A549 (cell line): ENCODE results near the gene PGS1. TPM values are rescaled to one million over a fixed set of nuclear protein-coding genes. Genes with fewer than 3 reads are reported as not detected.

Experiments
- ATAC-seq, 2 experiments: fragments of 200-7000 bp in 1 of 2; fragments of >200 bp in 1 of 2; cut with Nextera tagmentation in 1 of 2; cut with Tn5 transposase in 1 of 2; 3 replicates each; pipeline versions ENCODE4 v1.8.0 to v1.9.1; 2018 to 2020; ENCODE audit warnings: mild to moderate bottlenecking in 1 of 2, moderate library complexity in 1 of 2
- CTCF ChIA-PET: fragments of 300-600 bp; sonication (Branson Sonifier 250); formaldehyde crosslinking; extraction: SDS; loops from one replicate; lab custom pipeline; 2021; ENCODE audit warnings: antibody characterized with exemption, inconsistent platforms; lab: Yijun Ruan, JAX
- POLR2A ChIA-PET: fragments of 350-600 bp; formaldehyde crosslinking; extraction: SDS; loops from one replicate; lab custom pipeline; 2021; ENCODE audit warnings: antibody characterized with exemption, inconsistent platforms; lab: Yijun Ruan, JAX
- DNase-seq, 2 experiments: peaks; one replicate each; pipeline versions ENCODE4 v3.0.0 to v3.0.0-alpha.2; 2011 to 2016; ENCODE audit warnings: low read depth in 1 of 2, low spot score in 1 of 2
- FAIRE-seq: peaks from 2 replicates; lab custom pipeline; 2011; peaks lifted over from hg19 to GRCh38; lab: Jason Lieb, UNC
- H3K27ac ChIP-seq, 2 experiments: fragments of >200 bp; sonication (Bioruptor Twin); formaldehyde crosslinking; 3 replicates each; pipeline ENCODE4 v1.5.1; 2016 to 2017
- H3K4me1 ChIP-seq: fragments of >200 bp; sonication (Bioruptor Twin); formaldehyde crosslinking; 3 replicates; pipeline ENCODE4 v1.6.1; 2016
- H3K4me2 ChIP-seq: fragments of >200 bp; sonication (Bioruptor Twin); formaldehyde crosslinking; 3 replicates; pipeline ENCODE4 v1.6.1; 2016
- H3K4me3 ChIP-seq: fragments of >200 bp; sonication (Bioruptor Twin); formaldehyde crosslinking; 3 replicates; pipeline ENCODE4 v1.5.1; 2016
- H3K9me3 ChIP-seq: fragments of >200 bp; sonication (Bioruptor Twin); formaldehyde crosslinking; 3 replicates; pipeline ENCODE4 v1.6.1; 2016
- ATOH8 ChIP-seq: fragments of 250-450 bp; sonication (Bioruptor Pico); IDR thresholded peaks from 2 replicates; pipeline ENCODE4 v1.5.0; 2020; ENCODE audit warnings: low read depth, mild to moderate bottlenecking, moderate library complexity
- BHLHE40 ChIP-seq: IDR thresholded peaks from 2 replicates; pipeline ENCODE4 v1.6.1; 2012; ENCODE audit warnings: low read depth, low read length, inconsistent platforms
- CBX2 ChIP-seq: fragments of 200-600 bp; sonication (generic); IDR thresholded peaks from 2 replicates; pipeline ENCODE4 v1.6.1; 2016; ENCODE audit warnings: low read depth, mild to moderate bottlenecking, borderline replicate concordance
- CHD4 ChIP-seq: fragments of 200-600 bp; sonication (generic); IDR thresholded peaks from 2 replicates; pipeline ENCODE4 v1.6.1; 2016; ENCODE audit warnings: antibody characterized with exemption, mild to moderate bottlenecking, borderline replicate concordance
- EHMT2 ChIP-seq: fragments of 200-600 bp; sonication (generic); IDR thresholded peaks from 2 replicates; pipeline ENCODE4 v1.6.1; 2016; ENCODE audit warnings: antibody characterized with exemption, low read depth, mild to moderate bottlenecking, moderate library complexity
- FOSB ChIP-seq: fragments of 250-450 bp; sonication (Bioruptor Pico); IDR thresholded peaks from 2 replicates; pipeline ENCODE4 v1.5.0; 2020; ENCODE audit warnings: mild to moderate bottlenecking, moderate library complexity
- FOSL2 ChIP-seq, 2 experiments: fragments of 450-650 bp in 1 of 2; fragments of >200 bp in 1 of 2; sonication (Bioruptor Twin) in 1 of 2; formaldehyde crosslinking; IDR thresholded peaks; 2 replicates each; pipeline versions ENCODE4 v1.5.0 to v1.6.1; 2016 to 2020; ENCODE audit warnings: mild to moderate bottlenecking in 1 of 2, moderate library complexity in 1 of 2
- FOXS1 ChIP-seq: fragments of 250-450 bp; sonication (Bioruptor Pico); IDR thresholded peaks from 2 replicates; pipeline ENCODE4 v1.5.0; 2020; ENCODE audit warnings: mild to moderate bottlenecking, moderate library complexity
- HDAC2 ChIP-seq: fragments of 200-600 bp; sonication (generic); IDR thresholded peaks from 2 replicates; pipeline ENCODE4 v1.6.1; 2016
- HEYL ChIP-seq: fragments of 250-450 bp; sonication (Bioruptor Pico); IDR thresholded peaks from 2 replicates; pipeline ENCODE4 v1.8.0; 2021; ENCODE audit warnings: mild to moderate bottlenecking, moderate library complexity
- HOXA7 ChIP-seq: fragments of 250-450 bp; sonication (Bioruptor Pico); IDR thresholded peaks from 2 replicates; pipeline ENCODE4 v1.5.0; 2020; ENCODE audit warnings: mild to moderate bottlenecking, moderate library complexity
- HOXB13 ChIP-seq: fragments of 250-450 bp; sonication (Bioruptor Pico); IDR thresholded peaks from 2 replicates; pipeline ENCODE4 v1.5.0; 2020; ENCODE audit warnings: low read depth, mild to moderate bottlenecking, moderate library complexity
- HOXB5 ChIP-seq: fragments of 250-450 bp; sonication (Bioruptor Pico); IDR thresholded peaks from 2 replicates; pipeline ENCODE4 v1.5.0; 2020; ENCODE audit warnings: mild to moderate bottlenecking, moderate library complexity
- JUN ChIP-seq, 2 experiments: fragments of >200 bp; sonication (Bioruptor Twin); formaldehyde crosslinking; IDR thresholded peaks; 2 replicates in 1 of 2; 3 replicates in 1 of 2; pipeline ENCODE4 v1.6.1; 2016 to 2017
- KDM1A ChIP-seq: fragments of 200-600 bp; sonication (generic); IDR thresholded peaks from 2 replicates; pipeline ENCODE4 v1.6.1; 2016; ENCODE audit warnings: low read depth, mild to moderate bottlenecking
- NFE2L2 ChIP-seq: fragments of 150-350 bp; conservative IDR thresholded peaks from 2 replicates; pipeline ENCODE4 v1.6.1; 2014; ENCODE audit warnings: low read length
- NPAS2 ChIP-seq: fragments of 250-450 bp; sonication (Bioruptor Pico); IDR thresholded peaks from 2 replicates; pipeline ENCODE4 v1.8.0; 2022; ENCODE audit warnings: mild to moderate bottlenecking, moderate library complexity, borderline replicate concordance
- NR3C1 ChIP-seq: fragments of >200 bp; sonication (Bioruptor Twin); formaldehyde crosslinking; IDR thresholded peaks from 3 replicates; pipeline ENCODE4 v1.6.1; 2017
- PBX3 ChIP-seq: IDR thresholded peaks from 2 replicates; pipeline ENCODE4 v1.6.1; 2012
- POLR2AphosphoS2 ChIP-seq: conservative IDR thresholded peaks from 2 replicates; pipeline ENCODE4 v1.6.1; 2012; ENCODE audit warnings: low read length, improper control_type of control experiment, inconsistent platforms
- RARB ChIP-seq: fragments of 250-450 bp; sonication (Bioruptor Pico); IDR thresholded peaks from 2 replicates; pipeline ENCODE4 v1.8.0; 2021; ENCODE audit warnings: mild to moderate bottlenecking, moderate library complexity
- SMC3 ChIP-seq: fragments of >200 bp; sonication (Bioruptor Twin); formaldehyde crosslinking; IDR thresholded peaks from 3 replicates; pipeline ENCODE4 v1.6.1; 2018; ENCODE audit warnings: inconsistent platforms
- ZC3H11A ChIP-seq: fragments of 450-650 bp; IDR thresholded peaks from 2 replicates; pipeline ENCODE4 v1.6.1; 2014; ENCODE audit warnings: antibody characterized with exemption, mild to moderate bottlenecking
- ZFP36 ChIP-seq: fragments of 450-650 bp; IDR thresholded peaks from 2 replicates; pipeline ENCODE4 v1.6.1; 2014; ENCODE audit warnings: borderline replicate concordance; ENCODE audit not compliant: partially characterized antibody
- ZSCAN20 ChIP-seq: fragments of 250-450 bp; sonication (Bioruptor Pico); IDR thresholded peaks from 2 replicates; pipeline ENCODE4 v1.8.0; 2022; ENCODE audit warnings: mild to moderate bottlenecking, moderate library complexity
- WGBS: methylation state at CpG from one replicate; pipeline ENCODE4 v1.1.6; 2017; ENCODE audit errors: missing lambda C conversion rate; 5-methylcytosine and 5-hydroxymethylcytosine counted together
- polyA plus RNA-seq, 4 experiments: library from polyadenylated mRNA; depleted of rRNA in 3 of 4; stranded (reverse); fragments of >200 nt; fragmentation: RNase III in 1 of 4; extraction: RNeasy Plus Mini Kit Qiagen cat#74134 plus additional on column Dnase treatment in 1 of 4; gene quantifications; 2 replicates in 3 of 4; 3 replicates in 1 of 4; pipeline ENCODE4 v1.2.3, GENCODE V29; 2011 to 2017
- TF ChIP-seq, protein P1 (sequence below): fragments of >200 bp; sonication (Bioruptor Twin); formaldehyde crosslinking; IDR thresholded peaks from 3 replicates; pipeline ENCODE4 v1.5.1; 2016
- TF ChIP-seq, protein P2 (sequence below): fragments of 450-650 bp; IDR thresholded peaks from 2 replicates; pipeline ENCODE4 v1.6.1; 2014; ENCODE audit warnings: antibody characterized with exemption
- TF ChIP-seq, protein P3 (sequence below): fragments of 200-600 bp; sonication (generic); IDR thresholded peaks from 2 replicates; pipeline ENCODE4 v1.6.1; 2016; ENCODE audit warnings: antibody characterized with exemption, mild to moderate bottlenecking, moderate library complexity

Gene PGS1
- polyA plus RNA-seq, 2 of the 4 experiments (the other 2 are of a cell fraction): 23.7 to 29.5 TPM

GRCh38 chr17:78398390-78398789 lies 19.9 kb downstream of the PGS1 start:
- 96% methylated on average over 3 of the region's 3 CpGs for WGBS
- Histone ChIP-seq H3K27ac (no peak overlapping the region), H3K4me3 (no peak overlapping the region), H3K9me3 (no peaks in the 10 kb centered on the region), H3K4me1 (no peaks in the 10 kb centered on the region), H3K4me2 (no peak overlapping the region)
- POLR2A ChIA-PET: no interaction called here
- TF ChIP-seq HDAC2 (no peak), KDM1A (no peak), SMC3 (no peak), CBX2 (no peak), POLR2AphosphoS2 (no peak), NFE2L2 (no peak), ZSCAN20 (CRISPR knock-in tag) (no peak), HOXA7 (CRISPR knock-in tag) (no peak), ATOH8 (no peak), HOXB5 (CRISPR knock-in tag) (no peak), FOSL2 (IDR thresholded peaks at IDR 0.05) (no peak), FOSL2 (CRISPR knock-in tag; IDR thresholded peaks at IDR 0.05) (no peak), FOSB (no peak), HOXB13 (CRISPR knock-in tag) (no peak), ZC3H11A (no peak), NR3C1 (no peak), NPAS2 (CRISPR knock-in tag) (no peak), RARB (CRISPR knock-in tag) (no peak), JUN (IDR thresholded peaks at IDR 0.05) (no peak)
- TF ChIP-seq, protein P1, sequence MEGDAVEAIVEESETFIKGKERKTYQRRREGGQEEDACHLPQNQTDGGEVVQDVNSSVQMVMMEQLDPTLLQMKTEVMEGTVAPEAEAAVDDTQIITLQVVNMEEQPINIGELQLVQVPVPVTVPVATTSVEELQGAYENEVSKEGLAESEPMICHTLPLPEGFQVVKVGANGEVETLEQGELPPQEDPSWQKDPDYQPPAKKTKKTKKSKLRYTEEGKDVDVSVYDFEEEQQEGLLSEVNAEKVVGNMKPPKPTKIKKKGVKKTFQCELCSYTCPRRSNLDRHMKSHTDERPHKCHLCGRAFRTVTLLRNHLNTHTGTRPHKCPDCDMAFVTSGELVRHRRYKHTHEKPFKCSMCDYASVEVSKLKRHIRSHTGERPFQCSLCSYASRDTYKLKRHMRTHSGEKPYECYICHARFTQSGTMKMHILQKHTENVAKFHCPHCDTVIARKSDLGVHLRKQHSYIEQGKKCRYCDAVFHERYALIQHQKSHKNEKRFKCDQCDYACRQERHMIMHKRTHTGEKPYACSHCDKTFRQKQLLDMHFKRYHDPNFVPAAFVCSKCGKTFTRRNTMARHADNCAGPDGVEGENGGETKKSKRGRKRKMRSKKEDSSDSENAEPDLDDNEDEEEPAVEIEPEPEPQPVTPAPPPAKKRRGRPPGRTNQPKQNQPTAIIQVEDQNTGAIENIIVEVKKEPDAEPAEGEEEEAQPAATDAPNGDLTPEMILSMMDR: no peak
- TF ChIP-seq, protein P2, sequence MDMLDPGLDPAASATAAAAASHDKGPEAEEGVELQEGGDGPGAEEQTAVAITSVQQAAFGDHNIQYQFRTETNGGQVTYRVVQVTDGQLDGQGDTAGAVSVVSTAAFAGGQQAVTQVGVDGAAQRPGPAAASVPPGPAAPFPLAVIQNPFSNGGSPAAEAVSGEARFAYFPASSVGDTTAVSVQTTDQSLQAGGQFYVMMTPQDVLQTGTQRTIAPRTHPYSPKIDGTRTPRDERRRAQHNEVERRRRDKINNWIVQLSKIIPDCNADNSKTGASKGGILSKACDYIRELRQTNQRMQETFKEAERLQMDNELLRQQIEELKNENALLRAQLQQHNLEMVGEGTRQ: no peak
- DNase-seq (no peak), ATAC-seq (no peak), FAIRE-seq (no peak)
- CTCF ChIA-PET: interaction anchor here (0.8 to 8.7 kb wide), 5 partner anchors 9 to 39 kb away, joined by 3 to 44 read pairs (median 3); no protein-coding TSS in a partner anchor

DNA sequence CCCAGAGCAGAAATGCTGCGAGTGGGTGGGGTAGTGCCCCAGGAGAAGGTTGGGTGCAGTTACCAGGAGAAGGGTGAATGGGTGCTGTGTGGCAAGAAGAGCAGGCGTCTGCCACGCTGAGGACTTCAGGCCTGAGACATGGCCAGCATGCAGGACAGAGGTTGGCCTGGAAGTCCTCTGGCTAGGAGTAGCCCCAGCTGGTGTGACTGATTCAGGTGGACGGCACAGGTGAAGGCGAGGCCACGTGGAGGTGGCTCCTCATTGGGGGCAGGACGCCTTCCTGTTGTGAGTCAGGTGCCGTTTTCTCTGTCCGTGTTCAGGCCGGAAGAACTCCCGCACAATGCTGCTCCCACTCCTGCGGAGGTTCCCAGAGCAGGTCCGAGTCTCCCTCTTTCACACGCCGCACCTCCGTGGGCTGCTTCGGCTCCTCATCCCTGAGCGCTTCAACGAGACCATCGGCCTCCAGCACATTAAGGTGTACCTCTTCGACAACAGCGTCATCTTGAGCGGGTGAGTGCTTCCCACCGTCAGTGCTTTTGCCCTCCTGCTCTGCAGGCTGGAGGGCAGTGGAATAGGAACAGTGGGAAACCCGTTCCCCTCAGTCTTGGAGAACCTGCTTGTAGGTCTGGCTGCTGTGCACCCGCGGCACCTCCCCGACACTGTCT lies 20.7 kb downstream of the PGS1 start:
- no peak for ATAC-seq
- TF ChIP-seq ZC3H11A: no peak
- TF ChIP-seq EHMT2: no peak
- no peak for TF ChIP-seq HEYL (CRISPR knock-in tag)
- TF ChIP-seq POLR2AphosphoS2: no peak
- TF ChIP-seq RARB (CRISPR knock-in tag): no peak
- no peak for TF ChIP-seq ZFP36
- no peak for TF ChIP-seq FOXS1
- TF ChIP-seq CHD4: no peak
- no peak for TF ChIP-seq PBX3
- TF ChIP-seq, protein P3, sequence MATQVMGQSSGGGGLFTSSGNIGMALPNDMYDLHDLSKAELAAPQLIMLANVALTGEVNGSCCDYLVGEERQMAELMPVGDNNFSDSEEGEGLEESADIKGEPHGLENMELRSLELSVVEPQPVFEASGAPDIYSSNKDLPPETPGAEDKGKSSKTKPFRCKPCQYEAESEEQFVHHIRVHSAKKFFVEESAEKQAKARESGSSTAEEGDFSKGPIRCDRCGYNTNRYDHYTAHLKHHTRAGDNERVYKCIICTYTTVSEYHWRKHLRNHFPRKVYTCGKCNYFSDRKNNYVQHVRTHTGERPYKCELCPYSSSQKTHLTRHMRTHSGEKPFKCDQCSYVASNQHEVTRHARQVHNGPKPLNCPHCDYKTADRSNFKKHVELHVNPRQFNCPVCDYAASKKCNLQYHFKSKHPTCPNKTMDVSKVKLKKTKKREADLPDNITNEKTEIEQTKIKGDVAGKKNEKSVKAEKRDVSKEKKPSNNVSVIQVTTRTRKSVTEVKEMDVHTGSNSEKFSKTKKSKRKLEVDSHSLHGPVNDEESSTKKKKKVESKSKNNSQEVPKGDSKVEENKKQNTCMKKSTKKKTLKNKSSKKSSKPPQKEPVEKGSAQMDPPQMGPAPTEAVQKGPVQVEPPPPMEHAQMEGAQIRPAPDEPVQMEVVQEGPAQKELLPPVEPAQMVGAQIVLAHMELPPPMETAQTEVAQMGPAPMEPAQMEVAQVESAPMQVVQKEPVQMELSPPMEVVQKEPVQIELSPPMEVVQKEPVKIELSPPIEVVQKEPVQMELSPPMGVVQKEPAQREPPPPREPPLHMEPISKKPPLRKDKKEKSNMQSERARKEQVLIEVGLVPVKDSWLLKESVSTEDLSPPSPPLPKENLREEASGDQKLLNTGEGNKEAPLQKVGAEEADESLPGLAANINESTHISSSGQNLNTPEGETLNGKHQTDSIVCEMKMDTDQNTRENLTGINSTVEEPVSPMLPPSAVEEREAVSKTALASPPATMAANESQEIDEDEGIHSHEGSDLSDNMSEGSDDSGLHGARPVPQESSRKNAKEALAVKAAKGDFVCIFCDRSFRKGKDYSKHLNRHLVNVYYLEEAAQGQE: no peak
- no peak for TF ChIP-seq BHLHE40

More for the DNA sequence above, 20.7 kb downstream of the PGS1 start:
- Histone ChIP-seq H3K4me1 (no peaks in the 10 kb centered on the region), H3K27ac (no peak overlapping the region), H3K4me3 (no peak overlapping the region), H3K4me2 (no peak overlapping the region), H3K9me3 (no peaks in the 10 kb centered on the region)
- CTCF ChIA-PET: interaction anchor here (0.8 to 8.7 kb wide), 4 partner anchors 8 to 37 kb away, joined by 3 to 44 read pairs (median 6); no protein-coding TSS in a partner anchor
- WGBS: 85% methylated on average over 28 of the region's 28 CpGs
- FAIRE-seq: no peak
- POLR2A ChIA-PET: no interaction called here
- no peak for DNase-seq
